GM19025 (cell line): Measurements from ENCODE around the gene PCDHGA5.
"Not testable (repeated sequence)": the region's sequence is repeated elsewhere in the genome, so short reads cannot be mapped to it uniquely, and the experiment has no call there.

ENCODE experiments used
- ATAC-seq: cut with Tn5 transposase; IDR thresholded peaks from one replicate; pipeline ENCODE4 v1.9.1; 2021; ENCODE audit warnings: mild to moderate bottlenecking, low read depth, moderate library complexity; ENCODE audit not compliant: unreplicated experiment

Gene PCDHGA5

DNA sequence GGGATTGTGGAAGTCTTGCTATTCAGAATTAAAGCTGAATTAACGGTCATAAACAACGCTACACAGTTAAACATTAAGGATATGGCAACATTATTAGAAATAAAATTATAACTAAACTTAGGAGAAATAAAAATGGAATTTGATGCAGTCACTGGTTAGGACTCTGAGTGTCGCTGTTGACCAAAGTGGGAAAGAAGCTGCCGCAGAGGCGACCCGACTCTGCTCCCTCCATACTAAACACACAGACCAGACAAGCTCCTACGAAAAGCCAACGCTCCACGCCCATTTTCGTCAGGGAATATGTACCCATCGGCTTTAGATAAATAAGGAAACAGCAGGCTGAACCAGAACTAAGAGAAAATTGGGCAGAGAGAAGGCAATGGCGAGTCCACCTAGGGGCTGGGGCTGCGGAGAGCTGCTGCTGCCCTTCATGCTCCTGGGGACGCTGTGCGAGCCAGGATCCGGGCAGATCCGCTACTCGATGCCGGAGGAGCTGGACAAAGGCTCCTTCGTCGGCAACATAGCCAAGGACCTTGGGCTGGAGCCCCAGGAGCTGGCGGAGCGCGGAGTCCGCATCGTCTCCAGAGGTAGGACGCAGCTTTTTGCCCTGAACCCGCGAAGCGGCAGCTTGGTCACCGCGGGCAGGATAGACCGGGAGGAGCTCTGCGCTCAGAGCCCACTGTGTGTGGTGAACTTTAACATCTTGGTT is at the start of gene PCDHGA5:
Gene PCDHGA5 (plus strand): TSS at position 211 of the 709 bp plus-strand sequence. CDS start 169 bp downstream, at position 380.
- ATAC-seq, result no peak

GRCh38 chr5:141316963-141317362 is 47.0 kb upstream of the PCDHGA5 start:
- ATAC-seq, result not testable (repeated sequence)

GRCh38 chr5:141319202-141319601 is 44.8 kb upstream of the PCDHGA5 start:
- ATAC-seq, result no peak

DNA sequence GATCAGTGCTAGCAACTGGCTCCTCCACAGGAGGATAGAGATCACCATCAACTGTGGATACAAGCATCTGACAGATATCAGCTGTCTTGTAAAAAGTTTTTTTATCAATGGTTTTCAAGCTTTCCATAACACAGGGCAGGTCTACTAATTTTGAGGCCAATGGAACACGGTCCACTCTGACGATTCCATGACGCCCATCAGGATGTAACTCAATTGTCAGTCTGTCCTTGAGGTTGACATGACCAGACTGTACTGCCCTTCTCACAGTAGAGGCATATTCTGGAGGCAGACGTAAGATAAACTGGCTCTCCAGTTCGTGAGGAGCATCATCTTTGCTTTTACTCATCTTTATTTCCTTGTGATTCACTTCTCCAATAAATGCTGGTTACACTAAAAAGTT is 44.3 kb upstream of the PCDHGA5 start:
- no peak for ATAC-seq

DNA sequence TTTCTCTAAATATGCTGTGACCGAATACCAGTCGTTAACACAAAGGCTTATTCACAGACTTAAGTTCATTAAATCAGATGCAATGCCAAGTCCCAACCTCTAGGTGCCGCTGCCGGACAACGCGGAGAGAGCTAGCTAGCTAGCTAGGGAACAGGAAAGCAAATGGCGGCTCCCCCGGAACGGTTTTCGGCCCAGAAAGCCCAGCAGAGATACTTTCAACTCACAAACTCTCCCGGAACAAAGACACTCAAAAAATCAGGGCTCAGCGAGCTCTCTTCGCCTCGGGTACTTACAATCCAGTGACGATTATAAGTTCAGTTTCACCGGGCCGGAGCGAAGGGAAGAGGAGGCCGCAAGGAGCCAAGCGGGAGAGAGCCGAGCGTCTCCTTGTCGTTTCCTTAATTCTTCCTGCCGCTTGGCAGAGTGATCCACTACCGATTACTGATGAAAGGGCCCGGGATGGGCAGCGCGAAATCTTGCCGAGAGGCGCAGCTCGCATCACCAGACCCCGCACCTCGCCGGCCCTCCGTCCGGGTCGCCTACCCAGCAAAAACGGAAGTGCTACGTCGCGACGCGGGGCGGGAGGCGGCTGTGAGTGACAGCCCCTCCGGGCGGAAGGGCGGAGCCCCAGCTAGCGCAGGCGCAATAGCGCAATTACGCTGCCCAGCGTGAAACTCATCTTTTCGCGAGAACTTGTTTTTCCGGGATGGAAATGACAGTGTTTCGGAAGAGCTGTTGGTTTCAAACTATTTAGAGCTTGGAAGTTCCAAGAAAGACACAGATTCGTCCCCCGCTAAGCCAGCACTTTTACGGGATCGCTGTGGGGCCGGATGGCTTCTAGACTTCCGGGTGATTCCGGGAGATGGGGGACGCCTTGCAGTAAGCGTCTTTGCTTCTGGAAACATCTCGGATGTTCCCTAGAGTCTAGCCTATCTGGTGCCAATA is 43.5 kb upstream of the PCDHGA5 start, which contains the start of gene TAF7:
Gene TAF7 (minus strand): TSS at position 560 of the 945 bp plus-strand sequence. CDS start 740 bp downstream, outside the sequence.
- peak; percentile 90 for ATAC-seq

GRCh38 chr5:141322261-141322660 is 41.7 kb upstream of the PCDHGA5 start:
- ATAC-seq, result no peak

GRCh38 chr5:141326088-141326854 is 37.7 kb upstream of the PCDHGA5 start:
- peak; percentile 54 for ATAC-seq

DNA sequence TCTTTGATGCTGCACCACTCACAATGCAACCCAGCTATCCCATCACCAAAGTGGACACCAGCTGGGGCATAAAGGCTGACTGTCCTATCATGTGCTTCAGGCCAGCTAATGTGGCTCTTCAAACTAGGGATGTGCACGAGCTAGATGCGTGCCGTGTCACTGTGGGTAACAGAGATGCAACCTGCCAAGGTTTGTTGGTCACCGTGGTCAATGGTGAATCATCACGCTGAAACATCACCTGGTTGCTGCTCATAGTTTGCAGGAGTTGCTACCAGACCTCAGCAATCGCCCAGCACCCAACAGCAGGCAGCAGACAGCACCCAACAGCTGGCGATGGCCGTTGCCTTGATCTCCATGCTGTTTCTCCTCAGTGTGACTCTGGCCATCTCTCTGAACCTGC is 35.7 kb upstream of the PCDHGA5 start:
- no peak for ATAC-seq

GRCh38 chr5:141330299-141331080 is 33.5 kb upstream of the PCDHGA5 start, which contains the start of gene PCDHGA1:
Gene PCDHGA1, plus strand, starts transcription at chr5:141330514.
- ATAC-seq, result no peak

DNA sequence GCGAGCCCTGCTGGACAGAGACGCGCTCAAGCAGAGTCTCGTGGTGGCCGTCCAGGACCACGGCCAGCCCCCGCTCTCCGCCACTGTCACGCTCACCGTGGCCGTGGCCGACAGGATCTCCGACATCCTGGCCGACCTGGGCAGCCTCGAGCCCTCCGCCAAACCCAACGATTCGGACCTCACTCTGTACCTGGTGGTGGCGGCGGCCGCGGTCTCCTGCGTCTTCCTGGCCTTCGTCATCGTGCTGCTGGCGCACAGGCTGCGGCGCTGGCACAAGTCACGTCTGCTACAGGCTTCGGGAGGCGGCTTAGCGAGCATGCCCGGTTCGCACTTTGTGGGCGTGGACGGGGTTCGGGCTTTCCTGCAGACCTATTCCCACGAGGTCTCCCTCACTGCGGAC is 31.4 kb upstream of the PCDHGA5 start:
- not testable (repeated sequence) for ATAC-seq

GRCh38 chr5:141338538-141339306 is 25.2 kb upstream of the PCDHGA5 start, which contains the start of gene PCDHGA2:
Gene PCDHGA2, plus strand, starts transcription at chr5:141338760.
- ATAC-seq, result no peak

DNA sequence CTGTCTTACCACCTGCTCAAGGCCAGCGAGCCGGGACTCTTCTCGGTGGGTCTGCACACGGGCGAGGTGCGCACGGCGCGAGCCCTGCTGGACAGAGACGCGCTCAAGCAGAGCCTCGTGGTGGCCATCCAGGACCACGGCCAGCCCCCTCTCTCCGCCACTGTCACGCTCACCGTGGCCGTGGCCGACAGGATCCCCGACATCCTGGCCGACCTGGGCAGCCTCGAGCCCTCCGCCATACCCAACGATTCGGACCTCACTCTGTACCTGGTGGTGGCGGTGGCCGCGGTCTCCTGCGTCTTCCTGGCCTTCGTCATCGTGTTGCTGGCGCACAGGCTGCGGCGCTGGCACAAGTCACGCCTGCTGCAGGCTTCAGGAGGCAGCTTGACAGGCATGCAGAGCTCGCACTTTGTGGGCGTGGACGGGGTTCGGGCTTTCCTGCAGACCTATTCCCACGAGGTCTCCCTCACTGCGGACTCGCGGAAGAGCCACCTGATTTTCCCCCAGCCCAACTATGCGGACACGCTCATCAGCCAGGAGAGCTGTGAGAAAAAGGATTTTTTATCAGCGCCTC is 23.1 kb upstream of the PCDHGA5 start:
- ATAC-seq, result not testable (repeated sequence)

GRCh38 chr5:141342773-141343172 is 21.2 kb upstream of the PCDHGA5 start:
- ATAC-seq, result no peak

- ATAC-seq, result no peak
Observed at GRCh38 chr5:141343242-141343952, 20.6 kb upstream of the PCDHGA5 start, which contains the start of gene PCDHGA3. Gene PCDHGA3, plus strand, starts transcription at chr5:141343829. Its CDS starts 205 bp downstream, at chr5:141344034.

DNA sequence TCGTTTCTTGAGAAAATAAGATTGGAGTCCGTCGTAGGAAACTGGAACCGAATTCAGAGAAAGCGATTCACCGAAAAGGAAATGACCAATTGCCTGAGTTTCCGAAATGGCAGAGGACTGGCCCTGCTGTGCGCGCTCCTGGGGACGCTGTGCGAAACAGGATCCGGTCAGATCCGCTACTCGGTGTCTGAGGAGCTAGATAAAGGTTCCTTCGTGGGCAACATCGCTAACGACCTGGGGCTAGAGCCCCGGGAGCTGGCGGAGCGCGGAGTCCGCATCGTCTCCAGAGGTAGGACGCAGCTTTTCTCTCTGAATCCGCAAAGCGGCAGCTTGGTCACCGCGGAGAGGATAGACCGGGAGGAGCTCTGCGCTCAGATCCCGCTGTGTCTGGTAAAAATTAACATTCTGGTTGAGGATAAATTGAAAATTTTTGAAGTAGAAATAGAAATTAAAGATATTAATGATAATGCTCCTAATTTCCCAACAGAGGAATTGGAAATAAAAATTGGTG is 20.0 kb upstream of the PCDHGA5 start:
- no peak for ATAC-seq

GRCh38 chr5:141345327-141345726 is 18.6 kb upstream of the PCDHGA5 start:
- ATAC-seq, result no peak

DNA sequence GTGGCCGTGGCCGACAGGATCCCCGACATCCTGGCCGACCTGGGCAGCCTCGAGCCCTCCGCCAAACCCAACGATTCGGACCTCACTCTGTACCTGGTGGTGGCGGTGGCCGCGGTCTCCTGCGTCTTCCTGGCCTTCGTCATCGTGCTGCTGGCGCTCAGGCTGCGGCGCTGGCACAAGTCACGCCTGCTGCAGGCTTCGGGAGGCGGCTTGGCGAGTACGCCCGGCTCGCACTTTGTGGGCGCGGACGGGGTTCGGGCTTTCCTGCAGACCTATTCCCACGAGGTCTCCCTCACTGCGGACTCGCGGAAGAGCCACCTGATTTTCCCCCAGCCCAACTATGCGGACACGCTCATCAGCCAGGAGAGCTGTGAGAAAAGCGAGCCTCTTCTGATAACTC is 17.9 kb upstream of the PCDHGA5 start:
- ATAC-seq, result not testable (repeated sequence)
